Measurements from ENCODE around the gene YPEL2.

DNA sequence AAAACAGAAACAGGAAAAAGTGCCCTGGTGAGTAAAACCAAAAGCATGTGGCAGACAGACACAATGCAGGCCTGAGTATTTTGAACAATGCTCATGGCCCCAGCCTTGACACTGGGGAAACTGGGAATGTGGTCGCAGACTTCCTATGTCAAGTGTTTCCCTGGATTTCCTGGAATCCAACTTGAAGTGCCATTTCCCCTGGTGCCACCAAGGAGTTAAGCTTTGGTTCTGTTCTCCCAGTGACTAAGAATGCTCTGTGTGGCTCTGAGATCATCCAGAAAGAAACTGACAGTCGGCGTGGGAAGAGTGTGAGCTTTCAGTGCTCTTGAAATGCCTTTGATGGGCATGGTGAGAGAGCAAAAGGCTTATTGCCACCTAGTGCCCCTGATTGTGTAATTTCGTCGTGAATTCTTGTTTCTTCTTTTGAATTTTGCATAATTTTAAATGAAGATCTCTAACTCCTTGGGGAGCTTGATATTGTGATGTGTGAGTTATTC, 96.0 kb downstream of the YPEL2 start:
- TF ChIP-seq CTCF (IDR thresholded peaks at IDR 0.05), result no peak
- TF ChIP-seq POLR2AphosphoS5 (IDR thresholded peaks at IDR 0.05; ENCODE audit: low read depth, low read length), result no peak
- no peak for TF ChIP-seq TCF7L2 (IDR thresholded peaks at IDR 0.05; ENCODE audit: low read depth, low read length)

Data from Panc1 (cell line).